D721Med (cell line): ENCODE measurements around the gene ABHD12B.
A peak's percentile ranks its signal among the peaks of the same experiment; 100 is the strongest.

ENCODE experiments used
- DNase-seq: peaks from one replicate; pipeline ENCODE4 v3.0.0; 2011; ENCODE audit warnings: low spot score; ENCODE audit not compliant: insufficient read length
- FAIRE-seq: peaks from 2 replicates; lab custom pipeline; 2011; peaks lifted over from hg19 to GRCh38; lab: Jason Lieb, UNC
- CTCF ChIP-seq: IDR thresholded peaks from 2 replicates; pipeline ENCODE4 v1.5.1; 2012; ENCODE audit warnings: mild to moderate bottlenecking, control low read depth; ENCODE audit not compliant: insufficient read depth; ENCODE audit errors: missing control alignments

Gene ABHD12B

GRCh38 chr14:50856660-50857059, 15.2 kb upstream of the ABHD12B start:
- no peak for TF ChIP-seq CTCF
- FAIRE-seq (no peak), DNase-seq (no peak)

GRCh38 chr14:50859296-50859624, 12.6 kb upstream of the ABHD12B start:
- DNase-seq = no peak
- TF ChIP-seq CTCF = no peak
- no peak for FAIRE-seq

GRCh38 chr14:50860478-50861086, 11.3 kb upstream of the ABHD12B start:
- peak; percentile 78 for TF ChIP-seq CTCF
- peak; percentile 66 for DNase-seq
- peak; percentile 60 for FAIRE-seq

GRCh38 chr14:50862036-50862570, 9.8 kb upstream of the ABHD12B start:
- FAIRE-seq (no peak), DNase-seq (no peak)
- no peak for TF ChIP-seq CTCF

GRCh38 chr14:50864237-50864636, 7.6 kb upstream of the ABHD12B start:
- DNase-seq = no peak
- FAIRE-seq = no peak
- no peak for TF ChIP-seq CTCF

GRCh38 chr14:50864946-50865345, 6.9 kb upstream of the ABHD12B start:
- TF ChIP-seq CTCF = no peak
- FAIRE-seq (no peak), DNase-seq (no peak)

- TF ChIP-seq CTCF = no peak
- DNase-seq (no peak), FAIRE-seq (no peak)
These were observed 6.3 kb upstream of the ABHD12B start for GRCh38 chr14:50865391-50866076.
